Fibroblast of the aortic adventitia (primary cell): ENCODE data around the gene SSPN. TPM values are rescaled to one million over a fixed set of nuclear protein-coding genes. Genes with fewer than 3 reads are reported as not detected.
"Not testable (repeated sequence)": the region's sequence is repeated elsewhere in the genome, so short reads cannot be mapped to it uniquely, and the experiment has no call there.

Experiments used
- DNase-seq: peaks from one replicate; pipeline ENCODE4 v3.0.0-alpha.2; 2010; ENCODE audit warnings: low read depth
- H3K4me3 ChIP-seq: 2 replicates; pipeline ENCODE4 v1.5.1; 2011; ENCODE audit warnings: low read depth, mild to moderate bottlenecking, control low read depth, low read length, moderate library complexity
- CTCF ChIP-seq: IDR thresholded peaks from 2 replicates; pipeline ENCODE4 v1.5.1; 2011; ENCODE audit warnings: mild to moderate bottlenecking, low read length, control low read depth, inconsistent platforms; ENCODE audit not compliant: insufficient read depth
- total RNA-seq: library from RNA; depleted of rRNA; stranded (reverse); fragments of >200 nt; gene quantifications from 2 replicates; pipeline ENCODE4 v1.2.3, GENCODE V29; 2012; ENCODE audit warnings: low replicate concordance

The SSPN gene
- total RNA-seq, 1 donor = 23.0 TPM

GRCh38 chr12:26233631-26234030 is 38.3 kb downstream of the SSPN start:
- no peak overlapping the region for H3K4me3 ChIP-seq
- no peak for TF ChIP-seq CTCF
- peak; percentile 26 for DNase-seq

- not testable (repeated sequence) for H3K4me3 ChIP-seq, DNase-seq
Measured at GRCh38 chr12:26235465-26235864, 40.1 kb downstream of the SSPN start.

- no peak for TF ChIP-seq CTCF
Measured at GRCh38 chr12:26238341-26239121, 43.2 kb downstream of the SSPN start.

GRCh38 chr12:26239122-26239851 is 43.9 kb downstream of the SSPN start:
- DNase-seq = peak; percentile 99
- no peak for TF ChIP-seq CTCF
- H3K4me3 ChIP-seq = no peak overlapping the region

More at GRCh38 chr12:26238341-26239121, 43.2 kb downstream of the SSPN start:
- no peak overlapping the region for H3K4me3 ChIP-seq
- DNase-seq = peak; percentile 88

GRCh38 chr12:26239852-26240815 is 44.8 kb downstream of the SSPN start:
- no peak for TF ChIP-seq CTCF
- no peak overlapping the region for H3K4me3 ChIP-seq
- DNase-seq = no peak

GRCh38 chr12:26241080-26241479 is 45.7 kb downstream of the SSPN start:
- DNase-seq = no peak
- no peak for TF ChIP-seq CTCF
- no peak overlapping the region for H3K4me3 ChIP-seq

- DNase-seq = no peak
- no peak overlapping the region for H3K4me3 ChIP-seq
- TF ChIP-seq CTCF = no peak
Measured at GRCh38 chr12:26242683-26243082, 47.3 kb downstream of the SSPN start.
